IPS DF 19.7 (cell line): ENCODE results near the gene CCDC92B.

Experiments
- DNase-seq: peaks from one replicate; pipeline ENCODE4 v3.0.0-alpha.2; 2013; ENCODE audit warnings: low read depth, low spot score

CCDC92B gene

GRCh38 chr17:2721603-2722002 is 27.8 kb downstream of the CCDC92B start:
- no peak for DNase-seq

GRCh38 chr17:2719861-2720260 is 29.6 kb downstream of the CCDC92B start:
- no peak for DNase-seq

- no peak for DNase-seq
Measured at GRCh38 chr17:2718150-2718938, 31.1 kb downstream of the CCDC92B start.

GRCh38 chr17:2716649-2717048 is 32.8 kb downstream of the CCDC92B start:
- no peak for DNase-seq

GRCh38 chr17:2713881-2714280 is 35.6 kb downstream of the CCDC92B start:
- no peak for DNase-seq

- no peak for DNase-seq
Measured at GRCh38 chr17:2712300-2713043, 37.0 kb downstream of the CCDC92B start.

- DNase-seq: no peak
Measured at GRCh38 chr17:2711608-2712299, 37.7 kb downstream of the CCDC92B start, which contains the start of gene CLUH. TSS of gene CLUH (minus strand) at chr17:2711764. CDS start at chr17:2711661, 103 bp downstream.

GRCh38 chr17:2710803-2711607 is 38.4 kb downstream of the CCDC92B start:
- no peak for DNase-seq

GRCh38 chr17:2710071-2710802 is 39.2 kb downstream of the CCDC92B start:
- no peak for DNase-seq

GRCh38 chr17:2709183-2709661 is 40.2 kb downstream of the CCDC92B start:
- DNase-seq: no peak

- DNase-seq: no peak
Measured at GRCh38 chr17:2708585-2709182, 40.8 kb downstream of the CCDC92B start.

GRCh38 chr17:2707721-2708584 is 41.5 kb downstream of the CCDC92B start:
- DNase-seq: no peak

- DNase-seq: no peak
Measured at GRCh38 chr17:2706911-2707510, 42.4 kb downstream of the CCDC92B start.

GRCh38 chr17:2705888-2706795 is 43.3 kb downstream of the CCDC92B start:
- DNase-seq: no peak

GRCh38 chr17:2705263-2705662 is 44.2 kb downstream of the CCDC92B start:
- DNase-seq: no peak

GRCh38 chr17:2704890-2705248 is 44.6 kb downstream of the CCDC92B start:
- DNase-seq: no peak

- DNase-seq: no peak
Measured at GRCh38 chr17:2704031-2704889, 45.2 kb downstream of the CCDC92B start.
